NB4 (cell line): ENCODE measurements around the gene COBL.

Experiments
- DNase-seq: peaks from one replicate; pipeline ENCODE4 v3.0.0; 2010; ENCODE audit warnings: low read depth
- H3K4me3 ChIP-seq: one replicate; pipeline ENCODE4 v1.5.1; 2011; ENCODE audit warnings: mild to moderate bottlenecking, low read depth, low read length, moderate library complexity
- MYC ChIP-seq: IDR thresholded peaks from 2 replicates; pipeline ENCODE4 v1.6.1; 2011; ENCODE audit warnings: low read depth, low read length
- POLR2A ChIP-seq: IDR thresholded peaks from 2 replicates; pipeline ENCODE4 v1.6.1; 2011; ENCODE audit warnings: mild to moderate bottlenecking; ENCODE audit not compliant: insufficient read length; ENCODE audit errors: extremely low read depth
- TF ChIP-seq, protein P1 (sequence below): IDR thresholded peaks from one replicate; pipeline ENCODE4 v1.5.1; 2012; ENCODE audit warnings: low read depth, low read length
- TF ChIP-seq, protein P2 (sequence below): IDR thresholded peaks from 2 replicates; pipeline ENCODE4 v1.6.1; 2011; ENCODE audit warnings: low read depth, low read length

The COBL gene

DNA sequence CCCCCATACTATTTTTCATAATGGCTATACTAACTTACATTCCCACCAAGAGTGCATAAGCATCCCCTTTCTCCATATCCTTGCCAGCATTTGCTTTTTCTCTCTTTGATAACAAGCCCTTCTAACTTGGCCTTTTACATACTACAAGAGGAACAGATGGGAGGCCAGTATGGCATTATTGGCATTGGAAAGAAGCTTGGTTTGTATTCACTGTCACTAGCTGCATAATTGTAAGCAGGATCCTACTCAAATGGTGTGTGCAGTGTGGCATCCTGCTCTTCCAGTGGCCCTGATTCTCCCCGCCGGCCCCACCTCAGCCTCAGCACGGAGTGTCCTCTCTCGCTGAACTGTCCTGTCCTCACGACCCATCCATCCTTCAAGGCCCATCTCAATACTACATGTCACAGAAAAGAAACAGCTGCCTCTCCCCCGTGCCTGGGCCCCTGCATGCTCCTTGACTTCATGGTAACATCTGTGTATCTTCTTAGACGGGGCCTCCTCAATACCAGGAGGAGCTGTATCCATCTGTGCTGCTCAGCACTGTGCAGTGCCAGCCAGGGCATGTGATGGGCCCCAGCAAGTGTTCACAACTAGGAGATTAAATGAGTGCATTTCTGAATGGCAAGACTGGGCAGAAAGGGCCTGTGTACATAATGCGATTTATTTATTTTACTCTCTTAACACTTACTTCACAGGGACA lies 205.2 kb downstream of the COBL start:
- no peak for DNase-seq
- H3K4me3 ChIP-seq = no peak overlapping the region
- TF ChIP-seq POLR2A (no peak), MYC (no peak)
- TF ChIP-seq, protein P1, sequence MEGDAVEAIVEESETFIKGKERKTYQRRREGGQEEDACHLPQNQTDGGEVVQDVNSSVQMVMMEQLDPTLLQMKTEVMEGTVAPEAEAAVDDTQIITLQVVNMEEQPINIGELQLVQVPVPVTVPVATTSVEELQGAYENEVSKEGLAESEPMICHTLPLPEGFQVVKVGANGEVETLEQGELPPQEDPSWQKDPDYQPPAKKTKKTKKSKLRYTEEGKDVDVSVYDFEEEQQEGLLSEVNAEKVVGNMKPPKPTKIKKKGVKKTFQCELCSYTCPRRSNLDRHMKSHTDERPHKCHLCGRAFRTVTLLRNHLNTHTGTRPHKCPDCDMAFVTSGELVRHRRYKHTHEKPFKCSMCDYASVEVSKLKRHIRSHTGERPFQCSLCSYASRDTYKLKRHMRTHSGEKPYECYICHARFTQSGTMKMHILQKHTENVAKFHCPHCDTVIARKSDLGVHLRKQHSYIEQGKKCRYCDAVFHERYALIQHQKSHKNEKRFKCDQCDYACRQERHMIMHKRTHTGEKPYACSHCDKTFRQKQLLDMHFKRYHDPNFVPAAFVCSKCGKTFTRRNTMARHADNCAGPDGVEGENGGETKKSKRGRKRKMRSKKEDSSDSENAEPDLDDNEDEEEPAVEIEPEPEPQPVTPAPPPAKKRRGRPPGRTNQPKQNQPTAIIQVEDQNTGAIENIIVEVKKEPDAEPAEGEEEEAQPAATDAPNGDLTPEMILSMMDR = no peak
- TF ChIP-seq, protein P2, sequence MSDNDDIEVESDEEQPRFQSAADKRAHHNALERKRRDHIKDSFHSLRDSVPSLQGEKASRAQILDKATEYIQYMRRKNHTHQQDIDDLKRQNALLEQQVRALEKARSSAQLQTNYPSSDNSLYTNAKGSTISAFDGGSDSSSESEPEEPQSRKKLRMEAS = no peak

DNA sequence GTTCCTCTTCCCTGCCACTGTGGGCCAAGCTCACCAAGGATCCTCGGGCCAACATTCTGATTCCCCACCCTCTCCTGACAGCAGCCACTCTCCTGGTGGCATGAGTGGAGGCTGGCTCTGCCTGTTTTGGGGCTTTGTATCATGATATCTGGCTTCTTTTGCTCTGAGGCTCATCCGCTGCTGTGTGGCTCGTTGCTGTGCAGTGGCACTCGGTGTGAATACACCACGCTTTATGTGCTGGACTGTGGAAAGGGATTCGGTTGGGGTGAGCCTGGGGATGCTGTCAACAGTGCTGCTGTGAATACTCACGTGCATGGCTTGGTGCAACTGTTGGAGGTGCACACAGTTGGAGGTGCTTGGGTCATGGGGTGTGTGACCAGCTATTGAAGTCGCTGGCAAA lies 208.5 kb downstream of the COBL start:
- DNase-seq = no peak
- H3K4me3 ChIP-seq = no peak overlapping the region
- no peak for TF ChIP-seq POLR2A
- TF ChIP-seq, protein P2 = no peak
- TF ChIP-seq, protein P1 = no peak
- TF ChIP-seq MYC = no peak

DNA sequence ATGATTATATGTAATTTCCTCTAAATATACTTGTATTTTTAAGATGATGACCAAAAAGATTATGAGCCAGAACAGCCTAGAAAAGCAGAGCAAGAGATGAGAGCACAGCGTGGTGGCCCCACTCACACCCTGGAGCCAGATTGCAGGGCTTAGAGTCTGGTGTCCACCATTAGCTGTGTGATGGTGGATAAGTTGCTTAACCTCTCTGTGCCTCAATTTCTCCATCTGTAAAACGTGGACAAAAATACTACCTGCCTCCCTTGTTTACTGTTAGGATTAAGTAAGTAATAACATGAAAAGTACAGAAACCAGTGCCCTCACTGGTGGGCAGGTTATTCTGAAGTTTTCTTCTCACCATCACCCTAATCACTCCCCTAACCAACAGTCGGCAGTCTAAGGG lies 212.3 kb downstream of the COBL start:
- TF ChIP-seq, protein P2 = no peak
- TF ChIP-seq, protein P1 = no peak
- no peak for TF ChIP-seq POLR2A
- TF ChIP-seq MYC = no peak
- H3K4me3 ChIP-seq = no peak overlapping the region
- no peak for DNase-seq

DNA sequence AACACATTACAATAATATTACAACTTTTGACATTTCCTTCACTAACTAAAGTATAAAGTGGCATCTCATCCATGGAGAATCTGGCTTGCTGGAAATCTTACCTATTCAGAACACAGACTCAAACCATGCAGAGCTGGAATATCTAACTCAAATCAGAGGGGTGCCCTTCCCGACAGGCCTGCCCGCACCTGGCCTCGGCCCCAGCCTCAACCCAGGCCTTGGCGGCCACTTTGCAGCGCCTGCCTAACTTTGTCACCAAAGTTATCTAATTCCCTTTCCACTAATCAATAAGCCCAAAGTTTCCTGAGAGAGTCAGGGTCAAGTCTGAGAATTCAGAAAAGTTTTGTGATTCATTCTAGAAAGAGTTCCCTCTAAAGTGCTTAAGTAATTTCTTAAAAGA lies 212.9 kb downstream of the COBL start:
- H3K4me3 ChIP-seq = no peak overlapping the region
- TF ChIP-seq, protein P2 = no peak
- TF ChIP-seq, protein P1 = no peak
- no peak for TF ChIP-seq POLR2A
- TF ChIP-seq MYC = no peak
- DNase-seq = no peak

DNA sequence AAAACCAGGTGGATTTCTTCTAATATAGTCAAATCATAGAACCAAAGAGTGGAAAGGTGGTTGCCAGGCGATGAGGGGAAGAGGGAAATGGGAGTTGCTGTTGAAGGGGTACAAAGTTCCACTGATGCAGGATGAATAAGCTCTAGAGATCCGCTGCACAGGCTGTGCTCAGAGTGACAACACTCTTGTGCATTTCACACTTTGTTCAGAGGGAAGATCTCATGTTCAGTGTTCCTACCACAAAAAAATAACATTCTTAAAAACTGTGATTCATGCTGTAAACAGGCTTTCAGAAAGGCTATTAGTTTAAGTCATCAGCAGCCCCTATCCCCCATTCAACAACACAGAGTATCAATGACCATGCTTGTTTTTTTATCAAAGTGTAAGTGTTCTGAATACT lies 213.8 kb downstream of the COBL start:
- no peak overlapping the region for H3K4me3 ChIP-seq
- TF ChIP-seq, protein P2 = no peak
- TF ChIP-seq, protein P1 = no peak
- TF ChIP-seq MYC (no peak), POLR2A (no peak)
- no peak for DNase-seq
